HepG2 (cell line): ENCODE data around the gene UBE2O. TPM values are rescaled to one million over a fixed set of nuclear protein-coding genes. Genes with fewer than 3 reads are reported as not detected.

Experiments used
- AFF4 ChIP-seq: sonication (generic); formaldehyde crosslinking; IDR thresholded peaks from 2 replicates; pipeline ENCODE4 v1.4.0; 2020; ENCODE audit warnings: missing genetic modification reagents
- BCLAF1 ChIP-seq: fragments of 450-650 bp; IDR thresholded peaks from 2 replicates; pipeline ENCODE4 v1.6.1; 2017; ENCODE audit warnings: mild to moderate bottlenecking
- GLMP ChIP-seq: sonication (generic); formaldehyde crosslinking; IDR thresholded peaks from 2 replicates; pipeline ENCODE4 v1.9.0; 2021; ENCODE audit warnings: missing genetic modification reagents, mild to moderate bottlenecking, borderline replicate concordance
- HINFP ChIP-seq: sonication (generic); formaldehyde crosslinking; IDR thresholded peaks from 2 replicates; pipeline ENCODE4 v1.4.0; 2020; ENCODE audit warnings: low read depth, mild to moderate bottlenecking, missing genetic modification reagents
- HOXA5 ChIP-seq: sonication (generic); formaldehyde crosslinking; IDR thresholded peaks from 2 replicates; pipeline ENCODE4 v1.4.0; 2020; ENCODE audit warnings: missing genetic modification reagents
- MZF1 ChIP-seq: sonication (generic); formaldehyde crosslinking; IDR thresholded peaks from 2 replicates; pipeline ENCODE4 v1.8.1; 2023; ENCODE audit warnings: mild to moderate bottlenecking, missing genetic modification reagents, borderline replicate concordance
- POLR2A ChIP-seq, 2 experiments: IDR thresholded peaks; 2 replicates each; pipeline ENCODE4 v1.6.1; 2011; ENCODE audit warnings: low read depth in 2 of 2, low read length in 2 of 2, mild to moderate bottlenecking in 1 of 2, moderate library complexity in 1 of 2; ENCODE audit not compliant: insufficient read depth in 1 of 2
- TERF1 ChIP-seq: sonication (generic); formaldehyde crosslinking; IDR thresholded peaks from 2 replicates; pipeline ENCODE4 v1.8.0; 2022; ENCODE audit warnings: mild to moderate bottlenecking, missing genetic modification reagents, moderate library complexity
- ZBTB21 ChIP-seq: sonication (generic); formaldehyde crosslinking; IDR thresholded peaks from 2 replicates; pipeline ENCODE4 v1.4.0; 2020; ENCODE audit warnings: missing genetic modification reagents
- ZNF234 ChIP-seq: sonication (generic); formaldehyde crosslinking; conservative IDR thresholded peaks from 2 replicates; pipeline ENCODE4 v1.5.1; 2020; ENCODE audit warnings: mild to moderate bottlenecking, missing genetic modification reagents
- ZNF280D ChIP-seq: sonication (generic); formaldehyde crosslinking; IDR thresholded peaks from 2 replicates; pipeline ENCODE4 v1.5.1; 2020; ENCODE audit warnings: mild to moderate bottlenecking, missing genetic modification reagents
- ZNF572 ChIP-seq: sonication (generic); formaldehyde crosslinking; IDR thresholded peaks from 2 replicates; pipeline ENCODE4 v1.5.1; 2020; ENCODE audit warnings: mild to moderate bottlenecking, missing genetic modification reagents
- ZNF766 ChIP-seq: sonication (generic); formaldehyde crosslinking; IDR thresholded peaks from 2 replicates; pipeline ENCODE4 v1.5.0; 2020; ENCODE audit warnings: missing genetic modification reagents, borderline replicate concordance
- polyA plus RNA-seq, 8 experiments: library from polyadenylated mRNA; depleted of rRNA in 3 of 8; stranded (reverse) in 7 of 8; unstranded in 1 of 8; fragments of >200 nt; fragmentation: Illumina TruSeq in 4 of 8; extraction: Trizol in 4 of 8; gene quantifications; 2 replicates each; pipeline versions ENCODE4 v1.2.1 to v1.2.3, GENCODE V29; 2011 to 2016; ENCODE audit warnings: low read depth in 4 of 8, missing spikeins in 1 of 8, mixed read lengths in 1 of 8; ENCODE audit not compliant: insufficient read depth in 1 of 8
- total RNA-seq, 5 experiments: library from RNA; depleted of rRNA; stranded (reverse); fragments of >200 nt; fragmentation: Illumina TruSeq; extraction: Trizol; gene quantifications; 2 replicates each; pipeline ENCODE4 v1.2.3, GENCODE V29; 2016; ENCODE audit warnings: low read depth in 1 of 5
- TF ChIP-seq, protein P1 (sequence below): sonication (generic); formaldehyde crosslinking; IDR thresholded peaks from 2 replicates; pipeline ENCODE4 v1.4.0; 2020; ENCODE audit warnings: missing genetic modification reagents

Gene UBE2O
- total and polyA plus RNA-seq, 2 of the 13 experiments (the other 11 are each of a cell fraction or from before 2014, with no cell fraction given): 21.5 to 23.5 TPM

- TF ChIP-seq BCLAF1: no peak
- 0 out of 2 replicates have a peak, but pooled peaks have one; percentile 40 for TF ChIP-seq HINFP (CRISPR knock-in tag)
- no peak for TF ChIP-seq ZBTB21 (CRISPR knock-in tag)
- TF ChIP-seq ZNF234 (CRISPR knock-in tag): no peak
- TF ChIP-seq POLR2A (IDR thresholded peaks at IDR 0.05; ENCODE audit: insufficient read depth in 1 of 2, low read depth in 2 of 2, low read length in 2 of 2): no peak
- TF ChIP-seq ZNF572 (CRISPR knock-in tag): no peak
- TF ChIP-seq AFF4 (CRISPR knock-in tag): no peak
- TF ChIP-seq GLMP (CRISPR knock-in tag): no peak
- no peak for TF ChIP-seq HOXA5 (CRISPR knock-in tag)
- TF ChIP-seq ZNF280D (CRISPR knock-in tag): no peak
- TF ChIP-seq MZF1 (CRISPR knock-in tag): no peak
- TF ChIP-seq TERF1: no peak
- no peak for TF ChIP-seq ZNF766
- TF ChIP-seq, protein P1, sequence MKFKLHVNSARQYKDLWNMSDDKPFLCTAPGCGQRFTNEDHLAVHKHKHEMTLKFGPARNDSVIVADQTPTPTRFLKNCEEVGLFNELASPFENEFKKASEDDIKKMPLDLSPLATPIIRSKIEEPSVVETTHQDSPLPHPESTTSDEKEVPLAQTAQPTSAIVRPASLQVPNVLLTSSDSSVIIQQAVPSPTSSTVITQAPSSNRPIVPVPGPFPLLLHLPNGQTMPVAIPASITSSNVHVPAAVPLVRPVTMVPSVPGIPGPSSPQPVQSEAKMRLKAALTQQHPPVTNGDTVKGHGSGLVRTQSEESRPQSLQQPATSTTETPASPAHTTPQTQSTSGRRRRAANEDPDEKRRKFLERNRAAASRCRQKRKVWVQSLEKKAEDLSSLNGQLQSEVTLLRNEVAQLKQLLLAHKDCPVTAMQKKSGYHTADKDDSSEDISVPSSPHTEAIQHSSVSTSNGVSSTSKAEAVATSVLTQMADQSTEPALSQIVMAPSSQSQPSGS (CRISPR knock-in tag): no peak
Observed at GRCh38 chr17:76475302-76475701, 22.4 kb upstream of the UBE2O start (continued).
